Osteoblast (primary cell): ENCODE data around the gene SMAD3. TPM values are rescaled to one million over a fixed set of nuclear protein-coding genes. Genes with fewer than 3 reads are reported as not detected.
A peak's percentile ranks its signal among the peaks of the same experiment; 100 is the strongest.

Experiments
- DNase-seq: peaks from one replicate; pipeline ENCODE4 v3.0.0; 2011; ENCODE audit warnings: low spot score, mixed read lengths; ENCODE audit not compliant: insufficient read length; ENCODE audit errors: missing footprints
- H2AFZ ChIP-seq: 2 replicates; pipeline ENCODE4 v1.6.0; 2011; ENCODE audit warnings: mild to moderate bottlenecking, low read length
- H3K27ac ChIP-seq: 2 replicates; pipeline ENCODE4 v1.5.1; 2011; ENCODE audit warnings: mild to moderate bottlenecking, low read depth, low read length, moderate library complexity
- H3K27me3 ChIP-seq: 2 replicates; pipeline ENCODE4 v1.6.0; 2012; ENCODE audit warnings: mild to moderate bottlenecking, control low read depth, inconsistent platforms, low read length, moderate library complexity; ENCODE audit not compliant: insufficient read depth
- H3K36me3 ChIP-seq: 2 replicates; pipeline ENCODE4 v1.5.1; 2011; ENCODE audit warnings: mild to moderate bottlenecking, low read length, control low read depth, moderate library complexity; ENCODE audit not compliant: insufficient read depth
- H3K4me1 ChIP-seq: 2 replicates; pipeline ENCODE4 v1.5.1; 2011; ENCODE audit warnings: mild to moderate bottlenecking, low read length, control low read depth, moderate library complexity; ENCODE audit not compliant: insufficient read depth
- H3K4me2 ChIP-seq: 2 replicates; pipeline ENCODE4 v1.6.0; 2011; ENCODE audit warnings: mild to moderate bottlenecking, low read length; ENCODE audit not compliant: insufficient read depth
- H3K4me3 ChIP-seq: fragments of 200-600 bp; sonication (generic); 3 replicates; pipeline ENCODE4 v1.5.1; 2012; ENCODE audit warnings: mild to moderate bottlenecking, low read length, inconsistent platforms; ENCODE audit not compliant: insufficient read depth
- H3K79me2 ChIP-seq: 2 replicates; pipeline ENCODE4 v1.6.0; 2012; ENCODE audit warnings: mild to moderate bottlenecking, low read length, control low read depth, inconsistent platforms; ENCODE audit not compliant: insufficient read depth
- H3K9me3 ChIP-seq: 2 replicates; pipeline ENCODE4 v1.5.1; 2011; ENCODE audit warnings: low read depth, low read length, control low read depth
- H4K20me1 ChIP-seq: 2 replicates; pipeline ENCODE4 v1.6.0; 2012; ENCODE audit warnings: mild to moderate bottlenecking, low read length, control low read depth; ENCODE audit not compliant: insufficient read depth
- CTCF ChIP-seq: IDR thresholded peaks from 2 replicates; pipeline ENCODE4 v1.5.1; 2011; ENCODE audit warnings: mild to moderate bottlenecking, low read depth, low read length, moderate library complexity; ENCODE audit errors: extremely low read depth
- total RNA-seq: library from RNA; depleted of rRNA; stranded (reverse); fragments of >200 nt; gene quantifications from 2 replicates; pipeline ENCODE4 v1.2.3, GENCODE V29; 2012

SMAD3 gene
- total RNA-seq, 1 donor = 60.1 TPM

GRCh38 chr15:67201136-67201535 lies 135.7 kb downstream of the SMAD3 start:
- Histone ChIP-seq H3K79me2 (no peaks in the 10 kb centered on the region), H3K9me3 (no peaks in the 10 kb centered on the region), H3K27ac (peak overlapping the region; percentile 80), H3K27me3 (no peaks in the 10 kb centered on the region), H3K4me3 (no peak overlapping the region), H4K20me1 (no peaks in the 10 kb centered on the region), H2AFZ (no peak overlapping the region), H3K4me2 (no peak overlapping the region), H3K36me3 (peaks cover 16% of the 10 kb centered on the region), H3K4me1 (peaks cover 54% of the 10 kb centered on the region)
- DNase-seq = no peak
- no peak for TF ChIP-seq CTCF

GRCh38 chr15:67202091-67202490 lies 136.7 kb downstream of the SMAD3 start:
- no peak overlapping the region for H2AFZ ChIP-seq
- H3K4me2 ChIP-seq = no peak overlapping the region
- no peaks in the 10 kb centered on the region for H4K20me1 ChIP-seq
- H3K9me3 ChIP-seq = no peaks in the 10 kb centered on the region
- H3K27me3 ChIP-seq = no peaks in the 10 kb centered on the region
- H3K27ac ChIP-seq = no peak overlapping the region
- H3K79me2 ChIP-seq = no peaks in the 10 kb centered on the region
- H3K36me3 ChIP-seq = peaks cover 21% of the 10 kb centered on the region
- H3K4me3 ChIP-seq = no peak overlapping the region
- H3K4me1 ChIP-seq = peaks cover 44% of the 10 kb centered on the region
- no peak for TF ChIP-seq CTCF
- DNase-seq = no peak

- no peak for DNase-seq
- Histone ChIP-seq H3K9me3 (no peaks in the 10 kb centered on the region), H4K20me1 (no peaks in the 10 kb centered on the region), H3K36me3 (peaks cover 24% of the 10 kb centered on the region), H3K4me2 (no peak overlapping the region), H3K27me3 (no peaks in the 10 kb centered on the region), H3K27ac (no peak overlapping the region), H3K4me3 (no peak overlapping the region), H2AFZ (no peak overlapping the region), H3K79me2 (no peaks in the 10 kb centered on the region), H3K4me1 (peaks cover 36% of the 10 kb centered on the region)
- no peak for TF ChIP-seq CTCF
Observed at GRCh38 chr15:67202991-67203390, 137.6 kb downstream of the SMAD3 start.

GRCh38 chr15:67207555-67208207 lies 142.3 kb downstream of the SMAD3 start:
- peaks cover 34% of the 10 kb centered on the region for H3K36me3 ChIP-seq
- no peak overlapping the region for H2AFZ ChIP-seq
- H3K4me3 ChIP-seq = no peak overlapping the region
- no peak for DNase-seq
- H3K27me3 ChIP-seq = no peaks in the 10 kb centered on the region
- no peak overlapping the region for H3K27ac ChIP-seq
- no peaks in the 10 kb centered on the region for H4K20me1 ChIP-seq
- TF ChIP-seq CTCF = no peak
- H3K9me3 ChIP-seq = no peaks in the 10 kb centered on the region
- H3K4me1 ChIP-seq = peaks cover under 1% of the 10 kb centered on the region
- H3K4me2 ChIP-seq = no peak overlapping the region
- H3K79me2 ChIP-seq = no peaks in the 10 kb centered on the region
